ENCODE measurements around the gene TBK1.

DNA sequence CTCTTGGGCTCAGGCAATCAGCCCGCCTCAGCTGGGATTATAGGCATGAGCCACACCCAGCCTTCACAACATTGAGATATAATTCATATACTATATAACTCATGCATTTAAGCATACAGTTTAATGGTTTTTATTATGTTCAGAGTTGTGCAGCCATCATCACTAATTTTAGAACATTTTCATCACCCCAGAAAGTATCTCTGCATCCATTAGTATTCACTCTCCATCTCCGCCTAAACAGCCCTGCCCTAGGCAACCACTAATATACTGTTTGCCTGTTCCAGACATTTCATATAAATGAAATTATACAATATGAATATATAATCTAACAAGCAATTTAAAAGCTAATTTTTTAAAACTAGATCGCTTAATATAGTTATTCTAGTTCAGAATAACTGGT is 34.7 kb downstream of the TBK1 start:
- TF ChIP-seq, protein P1, sequence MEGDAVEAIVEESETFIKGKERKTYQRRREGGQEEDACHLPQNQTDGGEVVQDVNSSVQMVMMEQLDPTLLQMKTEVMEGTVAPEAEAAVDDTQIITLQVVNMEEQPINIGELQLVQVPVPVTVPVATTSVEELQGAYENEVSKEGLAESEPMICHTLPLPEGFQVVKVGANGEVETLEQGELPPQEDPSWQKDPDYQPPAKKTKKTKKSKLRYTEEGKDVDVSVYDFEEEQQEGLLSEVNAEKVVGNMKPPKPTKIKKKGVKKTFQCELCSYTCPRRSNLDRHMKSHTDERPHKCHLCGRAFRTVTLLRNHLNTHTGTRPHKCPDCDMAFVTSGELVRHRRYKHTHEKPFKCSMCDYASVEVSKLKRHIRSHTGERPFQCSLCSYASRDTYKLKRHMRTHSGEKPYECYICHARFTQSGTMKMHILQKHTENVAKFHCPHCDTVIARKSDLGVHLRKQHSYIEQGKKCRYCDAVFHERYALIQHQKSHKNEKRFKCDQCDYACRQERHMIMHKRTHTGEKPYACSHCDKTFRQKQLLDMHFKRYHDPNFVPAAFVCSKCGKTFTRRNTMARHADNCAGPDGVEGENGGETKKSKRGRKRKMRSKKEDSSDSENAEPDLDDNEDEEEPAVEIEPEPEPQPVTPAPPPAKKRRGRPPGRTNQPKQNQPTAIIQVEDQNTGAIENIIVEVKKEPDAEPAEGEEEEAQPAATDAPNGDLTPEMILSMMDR (IDR thresholded peaks at IDR 0.05; ENCODE audit: poor library complexity, severe bottlenecking): no peak
- TF ChIP-seq EZH2 (IDR thresholded peaks at IDR 0.05; ENCODE audit: borderline replicate concordance, insufficient read depth, low read length, poor library complexity, severe bottlenecking) (no peak), POLR2AphosphoS5 (IDR thresholded peaks at IDR 0.05) (no peak), SMC3 (conservative IDR thresholded peaks at IDR 0.05; ENCODE audit: poor library complexity) (no peak), MXI1 (conservative IDR thresholded peaks at IDR 0.05; ENCODE audit: poor library complexity, severe bottlenecking) (no peak), EP300 (conservative IDR thresholded peaks at IDR 0.05; ENCODE audit: poor library complexity, severe bottlenecking) (no peak), RAD21 (conservative IDR thresholded peaks at IDR 0.05) (no peak), TAF1 (IDR thresholded peaks at IDR 0.05; ENCODE audit: low read depth) (no peak)
- TF ChIP-seq, protein P2, sequence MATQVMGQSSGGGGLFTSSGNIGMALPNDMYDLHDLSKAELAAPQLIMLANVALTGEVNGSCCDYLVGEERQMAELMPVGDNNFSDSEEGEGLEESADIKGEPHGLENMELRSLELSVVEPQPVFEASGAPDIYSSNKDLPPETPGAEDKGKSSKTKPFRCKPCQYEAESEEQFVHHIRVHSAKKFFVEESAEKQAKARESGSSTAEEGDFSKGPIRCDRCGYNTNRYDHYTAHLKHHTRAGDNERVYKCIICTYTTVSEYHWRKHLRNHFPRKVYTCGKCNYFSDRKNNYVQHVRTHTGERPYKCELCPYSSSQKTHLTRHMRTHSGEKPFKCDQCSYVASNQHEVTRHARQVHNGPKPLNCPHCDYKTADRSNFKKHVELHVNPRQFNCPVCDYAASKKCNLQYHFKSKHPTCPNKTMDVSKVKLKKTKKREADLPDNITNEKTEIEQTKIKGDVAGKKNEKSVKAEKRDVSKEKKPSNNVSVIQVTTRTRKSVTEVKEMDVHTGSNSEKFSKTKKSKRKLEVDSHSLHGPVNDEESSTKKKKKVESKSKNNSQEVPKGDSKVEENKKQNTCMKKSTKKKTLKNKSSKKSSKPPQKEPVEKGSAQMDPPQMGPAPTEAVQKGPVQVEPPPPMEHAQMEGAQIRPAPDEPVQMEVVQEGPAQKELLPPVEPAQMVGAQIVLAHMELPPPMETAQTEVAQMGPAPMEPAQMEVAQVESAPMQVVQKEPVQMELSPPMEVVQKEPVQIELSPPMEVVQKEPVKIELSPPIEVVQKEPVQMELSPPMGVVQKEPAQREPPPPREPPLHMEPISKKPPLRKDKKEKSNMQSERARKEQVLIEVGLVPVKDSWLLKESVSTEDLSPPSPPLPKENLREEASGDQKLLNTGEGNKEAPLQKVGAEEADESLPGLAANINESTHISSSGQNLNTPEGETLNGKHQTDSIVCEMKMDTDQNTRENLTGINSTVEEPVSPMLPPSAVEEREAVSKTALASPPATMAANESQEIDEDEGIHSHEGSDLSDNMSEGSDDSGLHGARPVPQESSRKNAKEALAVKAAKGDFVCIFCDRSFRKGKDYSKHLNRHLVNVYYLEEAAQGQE (IDR thresholded peaks at IDR 0.05; ENCODE audit: borderline replicate concordance): no peak
